ENCODE measurements around the gene OR1M1. TPM values are rescaled to one million over a fixed set of nuclear protein-coding genes. Genes with fewer than 3 reads are reported as not detected.
"Not testable (repeated sequence)": the region's sequence is repeated elsewhere in the genome, so short reads cannot be mapped to it uniquely, and the experiment has no call there.

Gene OR1M1
- not detected for polyA plus RNA-seq (2013, experiment 1 of 2)
- not detected for polyA plus RNA-seq (2013, experiment 2 of 2)

DNA sequence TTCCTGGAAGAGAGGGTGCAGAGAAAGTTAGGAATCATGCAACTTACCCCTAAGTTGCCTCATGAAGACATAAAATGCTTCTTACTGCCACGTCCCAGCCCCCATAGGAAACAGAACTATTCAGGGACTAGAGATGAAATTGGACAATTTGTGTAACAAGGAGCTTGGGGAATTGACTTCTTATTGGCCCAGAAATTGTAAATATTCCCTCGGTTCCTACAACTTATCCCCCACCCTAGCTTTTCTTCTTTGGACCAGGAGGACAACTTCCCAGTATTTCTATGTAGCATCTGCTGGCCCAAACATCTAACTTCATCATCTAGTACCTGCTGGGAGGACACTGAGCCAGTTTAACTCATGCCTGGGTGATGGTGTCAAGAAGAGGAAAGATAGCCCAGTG lies at the start of gene OR1M1:
Gene OR1M1, plus strand, starts transcription at position 301 of the 400 bp plus-strand sequence. CDS start 6,184 bp downstream, outside the sequence.
- WGBS, 2 experiments (ENCODE audit: insufficient coverage in 2 of 2): 56 to 80% methylated on average over 1 to 2 of the region's 2 CpGs
- Histone ChIP-seq H3K9me3 (ENCODE audit: control insufficient read depth, low read length) (no peaks in the 10 kb centered on the region), H3K4me3 (ENCODE audit: extremely low read depth, insufficient read depth, low read length, poor library complexity, severe bottlenecking) (no peak within 1 kb of the TSS), H3K36me3 (ENCODE audit: control insufficient read depth, insufficient read depth, low read length) (no peaks in the 10 kb centered on the region), H3K27ac (ENCODE audit: low read depth, low read length, severe bottlenecking) (no peak within 1 kb of the TSS), H3K4me1 (ENCODE audit: control insufficient read depth, insufficient read depth, low read length, poor library complexity, severe bottlenecking) (no peaks in the 10 kb centered on the region)

GRCh38 chr19:9037400-9038062 lies 49.3 kb upstream of the OR1M1 start:
- Histone ChIP-seq H3K9me3 (ENCODE audit: control insufficient read depth, low read length) (no peaks in the 10 kb centered on the region), H3K27ac (ENCODE audit: low read depth, low read length, severe bottlenecking) (no peak overlapping the region), H3K36me3 (ENCODE audit: control insufficient read depth, insufficient read depth, low read length) (no peaks in the 10 kb centered on the region), H3K4me1 (ENCODE audit: control insufficient read depth, insufficient read depth, low read length, poor library complexity, severe bottlenecking) (no peaks in the 10 kb centered on the region), H3K4me3 (ENCODE audit: extremely low read depth, insufficient read depth, low read length, poor library complexity, severe bottlenecking) (no peak overlapping the region)
- WGBS, 2 experiments (ENCODE audit: insufficient coverage in 2 of 2): 89% methylated on average over 8 of the region's 8 CpGs

DNA sequence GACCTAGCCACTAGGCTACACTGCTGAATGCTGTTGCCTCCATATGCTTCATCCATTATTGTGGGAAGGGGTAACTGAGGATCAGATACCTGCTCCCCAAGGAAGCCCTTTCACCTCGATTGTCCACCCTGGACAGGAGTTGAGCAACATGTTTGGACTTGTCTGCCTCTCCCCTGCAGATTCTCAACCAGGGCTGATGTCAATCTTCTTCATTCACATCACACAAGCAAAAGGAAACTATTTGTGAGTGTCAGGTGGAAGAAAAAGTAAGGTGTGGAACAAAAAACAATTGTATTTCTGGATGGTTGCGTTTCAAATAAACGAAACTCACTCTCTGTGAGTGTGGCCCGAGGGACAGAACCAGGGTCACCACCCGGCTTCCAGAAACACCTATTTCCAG lies 47.1 kb upstream of the OR1M1 start:
- Histone ChIP-seq H3K4me3 (ENCODE audit: extremely low read depth, insufficient read depth, low read length, poor library complexity, severe bottlenecking) (no peak overlapping the region), H3K36me3 (ENCODE audit: control insufficient read depth, insufficient read depth, low read length) (no peaks in the 10 kb centered on the region), H3K27ac (ENCODE audit: low read depth, low read length, severe bottlenecking) (no peak overlapping the region), H3K4me1 (ENCODE audit: control insufficient read depth, insufficient read depth, low read length, poor library complexity, severe bottlenecking) (no peaks in the 10 kb centered on the region), H3K9me3 (ENCODE audit: control insufficient read depth, low read length) (no peaks in the 10 kb centered on the region)
- 87 to 94% methylated on average over 3 to 4 of the region's 5 CpGs for WGBS, 2 experiments (ENCODE audit: insufficient coverage in 2 of 2)

- WGBS, 2 experiments (ENCODE audit: insufficient coverage in 2 of 2): 67 to 84% methylated on average over 6 to 9 of the region's 9 CpGs
- Histone ChIP-seq H3K4me3 (ENCODE audit: extremely low read depth, insufficient read depth, low read length, poor library complexity, severe bottlenecking) (no peak overlapping the region), H3K36me3 (ENCODE audit: control insufficient read depth, insufficient read depth, low read length) (no peaks in the 10 kb centered on the region), H3K4me1 (ENCODE audit: control insufficient read depth, insufficient read depth, low read length, poor library complexity, severe bottlenecking) (no peaks in the 10 kb centered on the region), H3K27ac (ENCODE audit: low read depth, low read length, severe bottlenecking) (no peak overlapping the region), H3K9me3 (ENCODE audit: control insufficient read depth, low read length) (no peaks in the 10 kb centered on the region)
Observed at GRCh38 chr19:9040131-9040530, 46.7 kb upstream of the OR1M1 start.

- H3K4me3 ChIP-seq (ENCODE audit: extremely low read depth, insufficient read depth, low read length, poor library complexity, severe bottlenecking): no peak overlapping the region
- 94% methylated on average over 4 to 5 of the region's 8 CpGs for WGBS, 2 experiments (ENCODE audit: insufficient coverage in 2 of 2)
Observed at GRCh38 chr19:9041023-9041422, 45.8 kb upstream of the OR1M1 start.

GRCh38 chr19:9043524-9043923 lies 43.3 kb upstream of the OR1M1 start:
- Histone ChIP-seq H3K27ac (ENCODE audit: low read depth, low read length, severe bottlenecking) (no peak overlapping the region), H3K4me1 (ENCODE audit: control insufficient read depth, insufficient read depth, low read length, poor library complexity, severe bottlenecking) (no peaks in the 10 kb centered on the region), H3K4me3 (ENCODE audit: extremely low read depth, insufficient read depth, low read length, poor library complexity, severe bottlenecking) (no peak overlapping the region), H3K36me3 (ENCODE audit: control insufficient read depth, insufficient read depth, low read length) (no peaks in the 10 kb centered on the region), H3K9me3 (ENCODE audit: control insufficient read depth, low read length) (no peaks in the 10 kb centered on the region)
- WGBS, 2 experiments (ENCODE audit: insufficient coverage in 2 of 2): 84 to 96% methylated on average over 4 of the region's 5 CpGs

More at GRCh38 chr19:9041023-9041422, 45.8 kb upstream of the OR1M1 start:
- Histone ChIP-seq H3K27ac (ENCODE audit: low read depth, low read length, severe bottlenecking) (no peak overlapping the region), H3K4me1 (ENCODE audit: control insufficient read depth, insufficient read depth, low read length, poor library complexity, severe bottlenecking) (no peaks in the 10 kb centered on the region), H3K36me3 (ENCODE audit: control insufficient read depth, insufficient read depth, low read length) (no peaks in the 10 kb centered on the region), H3K9me3 (ENCODE audit: control insufficient read depth, low read length) (no peaks in the 10 kb centered on the region)

- Histone ChIP-seq H3K4me3 (ENCODE audit: extremely low read depth, insufficient read depth, low read length, poor library complexity, severe bottlenecking) (no peak overlapping the region), H3K4me1 (ENCODE audit: control insufficient read depth, insufficient read depth, low read length, poor library complexity, severe bottlenecking) (no peaks in the 10 kb centered on the region), H3K9me3 (ENCODE audit: control insufficient read depth, low read length) (no peaks in the 10 kb centered on the region), H3K36me3 (ENCODE audit: control insufficient read depth, insufficient read depth, low read length) (no peaks in the 10 kb centered on the region), H3K27ac (ENCODE audit: low read depth, low read length, severe bottlenecking) (no peak overlapping the region)
- 100% methylated on average over 1 of the region's 3 CpGs; no CpG with 5 or more reads in 1 of the 2 experiments for WGBS, 2 experiments (ENCODE audit: insufficient coverage in 2 of 2)
Observed at GRCh38 chr19:9044449-9044848, 42.4 kb upstream of the OR1M1 start.

GRCh38 chr19:9046694-9047093 lies 40.2 kb upstream of the OR1M1 start:
- no peak overlapping the region for H3K4me3 ChIP-seq (ENCODE audit: extremely low read depth, insufficient read depth, low read length, poor library complexity, severe bottlenecking)
- 69 to 71% methylated on average over 3 to 4 of the region's 4 CpGs for WGBS, 2 experiments (ENCODE audit: insufficient coverage in 2 of 2)
- H3K9me3 ChIP-seq (ENCODE audit: control insufficient read depth, low read length): no peaks in the 10 kb centered on the region
- H3K36me3 ChIP-seq (ENCODE audit: control insufficient read depth, insufficient read depth, low read length): no peaks in the 10 kb centered on the region
- no peak overlapping the region for H3K27ac ChIP-seq (ENCODE audit: low read depth, low read length, severe bottlenecking)
- H3K4me1 ChIP-seq (ENCODE audit: control insufficient read depth, insufficient read depth, low read length, poor library complexity, severe bottlenecking): no peaks in the 10 kb centered on the region

DNA sequence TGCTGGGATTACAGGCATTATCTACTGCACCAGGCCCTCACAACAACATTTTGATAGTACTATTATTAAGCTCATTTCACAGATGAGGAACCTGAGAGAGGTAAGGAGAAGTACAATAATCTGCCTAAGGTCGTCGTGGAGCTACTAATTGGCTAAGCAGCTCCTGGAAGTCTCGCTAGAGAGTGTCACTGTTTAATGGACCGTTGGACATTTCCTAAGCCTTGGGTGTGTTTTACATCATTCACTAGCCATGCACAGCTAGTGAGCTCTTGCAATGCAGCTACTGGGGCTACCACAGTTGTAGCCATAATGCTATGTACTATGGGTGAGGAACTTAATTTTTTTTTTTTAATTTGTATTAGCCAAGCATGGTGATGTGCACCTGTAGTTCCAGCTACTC lies 34.0 kb upstream of the OR1M1 start:
- H3K4me1 ChIP-seq (ENCODE audit: control insufficient read depth, insufficient read depth, low read length, poor library complexity, severe bottlenecking): peaks cover 11% of the 10 kb centered on the region
- WGBS, 2 experiments (ENCODE audit: insufficient coverage in 2 of 2): 93 to 95% methylated on average over 4 of the region's 4 CpGs
- H3K27ac ChIP-seq (ENCODE audit: low read depth, low read length, severe bottlenecking): no peak overlapping the region
- no peaks in the 10 kb centered on the region for H3K36me3 ChIP-seq (ENCODE audit: control insufficient read depth, insufficient read depth, low read length)
- no peak overlapping the region for H3K4me3 ChIP-seq (ENCODE audit: extremely low read depth, insufficient read depth, low read length, poor library complexity, severe bottlenecking)
- H3K9me3 ChIP-seq (ENCODE audit: control insufficient read depth, low read length): no peaks in the 10 kb centered on the region

DNA sequence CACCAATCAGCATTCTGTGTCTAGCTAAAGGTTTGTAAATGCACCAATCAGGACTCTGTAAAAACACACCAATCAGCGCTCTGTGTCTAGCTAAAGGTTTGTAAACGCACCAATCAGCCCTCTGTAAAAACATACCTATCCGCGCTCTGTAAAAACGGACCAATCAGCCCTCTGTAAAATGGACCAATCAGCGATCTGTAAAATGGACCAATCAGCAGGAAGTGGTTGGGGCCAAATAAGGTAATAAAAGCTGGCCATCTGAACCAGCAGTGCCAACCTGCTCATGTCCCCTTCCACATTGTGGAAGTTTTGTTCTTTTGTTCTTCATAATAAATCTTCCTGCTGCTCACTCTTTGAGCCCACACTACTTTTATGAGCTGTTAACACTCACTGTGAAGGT lies 33.2 kb upstream of the OR1M1 start:
- peaks cover 11% of the 10 kb centered on the region for H3K4me1 ChIP-seq (ENCODE audit: control insufficient read depth, insufficient read depth, low read length, poor library complexity, severe bottlenecking)
- H3K36me3 ChIP-seq (ENCODE audit: control insufficient read depth, insufficient read depth, low read length); H3K4me3 ChIP-seq (ENCODE audit: extremely low read depth, insufficient read depth, low read length, poor library complexity, severe bottlenecking); H3K27ac ChIP-seq (ENCODE audit: low read depth, low read length, severe bottlenecking); H3K9me3 ChIP-seq (ENCODE audit: control insufficient read depth, low read length): not testable (repeated sequence)
- 82 to 94% methylated on average over 2 to 6 of the region's 6 CpGs for WGBS, 2 experiments (ENCODE audit: insufficient coverage in 2 of 2)

GRCh38 chr19:9054207-9054606 lies 32.7 kb upstream of the OR1M1 start:
- peaks cover 11% of the 10 kb centered on the region for H3K4me1 ChIP-seq (ENCODE audit: control insufficient read depth, insufficient read depth, low read length, poor library complexity, severe bottlenecking)
- H3K36me3 ChIP-seq (ENCODE audit: control insufficient read depth, insufficient read depth, low read length): no peaks in the 10 kb centered on the region
- WGBS, 2 experiments (ENCODE audit: insufficient coverage in 2 of 2): 84 to 91% methylated on average over 6 to 7 of the region's 8 CpGs
- no peak overlapping the region for H3K27ac ChIP-seq (ENCODE audit: low read depth, low read length, severe bottlenecking)
- H3K9me3 ChIP-seq (ENCODE audit: control insufficient read depth, low read length): no peaks in the 10 kb centered on the region
- H3K4me3 ChIP-seq (ENCODE audit: extremely low read depth, insufficient read depth, low read length, poor library complexity, severe bottlenecking): no peak overlapping the region
